PFSK-1 (cell line): ENCODE data around the gene CNGA2.

Experiments used
- FOXP2 ChIP-seq: optimal IDR thresholded peaks from 2 replicates; pipeline ENCODE3; 2011; ENCODE audit warnings: borderline replicate concordance, control low read depth, inconsistent platforms; ENCODE audit not compliant: insufficient read depth; ENCODE audit errors: extremely low read length, extremely low read depth
- POLR2AphosphoS5 ChIP-seq: IDR thresholded peaks from 2 replicates; pipeline ENCODE4 v1.6.1; 2012; ENCODE audit warnings: low read depth, mild to moderate bottlenecking, control low read depth, low read length, moderate library complexity
- SIN3A ChIP-seq: IDR thresholded peaks from 2 replicates; pipeline ENCODE4 v1.6.1; 2012; ENCODE audit warnings: mild to moderate bottlenecking, low read length, moderate library complexity, borderline replicate concordance; ENCODE audit not compliant: insufficient read depth
- TAF1 ChIP-seq: IDR thresholded peaks from 2 replicates; pipeline ENCODE4 v1.6.1; 2012; ENCODE audit warnings: low read length, control low read depth, borderline replicate concordance; ENCODE audit not compliant: insufficient read depth
- TF ChIP-seq, protein P1 (sequence below), 2 experiments: IDR thresholded peaks; 2 replicates each; pipeline versions ENCODE4 v1.6.1 to v1.8.0; 2011 to 2012; ENCODE audit warnings: low read depth in 2 of 2, low read length in 2 of 2, control low read depth in 1 of 2, inconsistent platforms in 1 of 2, mild to moderate bottlenecking in 1 of 2, moderate library complexity in 1 of 2; ENCODE audit not compliant: insufficient read depth in 1 of 2

Gene CNGA2

GRCh38 chrX:151699746-151700145 is 34.8 kb upstream of the CNGA2 start:
- no peak for TF ChIP-seq SIN3A
- no peak for TF ChIP-seq POLR2AphosphoS5
- TF ChIP-seq TAF1: no peak
- TF ChIP-seq FOXP2: no peak
- TF ChIP-seq, protein P1, sequence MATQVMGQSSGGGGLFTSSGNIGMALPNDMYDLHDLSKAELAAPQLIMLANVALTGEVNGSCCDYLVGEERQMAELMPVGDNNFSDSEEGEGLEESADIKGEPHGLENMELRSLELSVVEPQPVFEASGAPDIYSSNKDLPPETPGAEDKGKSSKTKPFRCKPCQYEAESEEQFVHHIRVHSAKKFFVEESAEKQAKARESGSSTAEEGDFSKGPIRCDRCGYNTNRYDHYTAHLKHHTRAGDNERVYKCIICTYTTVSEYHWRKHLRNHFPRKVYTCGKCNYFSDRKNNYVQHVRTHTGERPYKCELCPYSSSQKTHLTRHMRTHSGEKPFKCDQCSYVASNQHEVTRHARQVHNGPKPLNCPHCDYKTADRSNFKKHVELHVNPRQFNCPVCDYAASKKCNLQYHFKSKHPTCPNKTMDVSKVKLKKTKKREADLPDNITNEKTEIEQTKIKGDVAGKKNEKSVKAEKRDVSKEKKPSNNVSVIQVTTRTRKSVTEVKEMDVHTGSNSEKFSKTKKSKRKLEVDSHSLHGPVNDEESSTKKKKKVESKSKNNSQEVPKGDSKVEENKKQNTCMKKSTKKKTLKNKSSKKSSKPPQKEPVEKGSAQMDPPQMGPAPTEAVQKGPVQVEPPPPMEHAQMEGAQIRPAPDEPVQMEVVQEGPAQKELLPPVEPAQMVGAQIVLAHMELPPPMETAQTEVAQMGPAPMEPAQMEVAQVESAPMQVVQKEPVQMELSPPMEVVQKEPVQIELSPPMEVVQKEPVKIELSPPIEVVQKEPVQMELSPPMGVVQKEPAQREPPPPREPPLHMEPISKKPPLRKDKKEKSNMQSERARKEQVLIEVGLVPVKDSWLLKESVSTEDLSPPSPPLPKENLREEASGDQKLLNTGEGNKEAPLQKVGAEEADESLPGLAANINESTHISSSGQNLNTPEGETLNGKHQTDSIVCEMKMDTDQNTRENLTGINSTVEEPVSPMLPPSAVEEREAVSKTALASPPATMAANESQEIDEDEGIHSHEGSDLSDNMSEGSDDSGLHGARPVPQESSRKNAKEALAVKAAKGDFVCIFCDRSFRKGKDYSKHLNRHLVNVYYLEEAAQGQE (IDR thresholded peaks at IDR 0.05; ENCODE audit: insufficient read depth in 1 of 2, low read depth in 2 of 2, low read length in 2 of 2): no peak

DNA sequence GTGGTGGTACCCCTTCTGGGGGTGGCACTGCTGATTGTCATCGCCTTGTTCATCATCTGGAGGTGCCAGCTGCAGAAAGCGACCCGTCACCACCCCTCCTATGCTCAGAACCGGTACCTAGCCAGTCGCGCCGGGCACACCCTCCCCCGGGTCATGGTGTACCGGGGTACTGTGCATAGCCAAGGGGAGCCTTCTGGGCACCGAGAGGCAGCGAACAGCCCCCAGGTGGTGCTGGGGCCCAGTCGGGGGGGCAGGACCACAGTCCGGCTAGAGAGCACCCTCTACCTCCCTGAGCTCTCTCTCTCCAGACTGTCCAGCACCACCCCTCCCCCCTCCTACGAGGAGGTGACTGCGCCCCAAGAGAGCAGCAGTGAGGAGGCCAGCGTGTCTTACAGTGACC is 34.0 kb upstream of the CNGA2 start:
- TF ChIP-seq TAF1 (no peak), SIN3A (no peak), POLR2AphosphoS5 (no peak), FOXP2 (no peak)
- TF ChIP-seq, protein P1 (IDR thresholded peaks at IDR 0.05; ENCODE audit: insufficient read depth in 1 of 2, low read depth in 2 of 2, low read length in 2 of 2): no peak

- no peak for TF ChIP-seq TAF1
- no peak for TF ChIP-seq SIN3A
These were observed 33.5 kb upstream of the CNGA2 start for GRCh38 chrX:151701071-151701470.

- TF ChIP-seq TAF1 (no peak), POLR2AphosphoS5 (no peak), FOXP2 (no peak), SIN3A (no peak)
- TF ChIP-seq, protein P1 (IDR thresholded peaks at IDR 0.05; ENCODE audit: insufficient read depth in 1 of 2, low read depth in 2 of 2, low read length in 2 of 2): no peak
These were observed 33.0 kb upstream of the CNGA2 start for GRCh38 chrX:151701531-151701930.

- no peak for TF ChIP-seq SIN3A
- TF ChIP-seq, protein P1 (IDR thresholded peaks at IDR 0.05; ENCODE audit: insufficient read depth in 1 of 2, low read depth in 2 of 2, low read length in 2 of 2): no peak
- no peak for TF ChIP-seq TAF1
- no peak for TF ChIP-seq POLR2AphosphoS5
- no peak for TF ChIP-seq FOXP2
These were observed 32.4 kb upstream of the CNGA2 start for GRCh38 chrX:151702026-151702714.

GRCh38 chrX:151702741-151703340 is 31.7 kb upstream of the CNGA2 start:
- TF ChIP-seq, protein P1 (IDR thresholded peaks at IDR 0.05; ENCODE audit: insufficient read depth in 1 of 2, low read depth in 2 of 2, low read length in 2 of 2): no peak
- TF ChIP-seq TAF1 (no peak), POLR2AphosphoS5 (no peak), FOXP2 (no peak), SIN3A (no peak)
